GM12801 (cell line): Measurements from ENCODE around the gene MVD.

ENCODE experiments used
- CTCF ChIP-seq: IDR thresholded peaks from one replicate; pipeline ENCODE4 v1.5.1; 2011; ENCODE audit warnings: control low read depth; ENCODE audit not compliant: insufficient read length; ENCODE audit errors: extremely low read depth

MVD gene

DNA sequence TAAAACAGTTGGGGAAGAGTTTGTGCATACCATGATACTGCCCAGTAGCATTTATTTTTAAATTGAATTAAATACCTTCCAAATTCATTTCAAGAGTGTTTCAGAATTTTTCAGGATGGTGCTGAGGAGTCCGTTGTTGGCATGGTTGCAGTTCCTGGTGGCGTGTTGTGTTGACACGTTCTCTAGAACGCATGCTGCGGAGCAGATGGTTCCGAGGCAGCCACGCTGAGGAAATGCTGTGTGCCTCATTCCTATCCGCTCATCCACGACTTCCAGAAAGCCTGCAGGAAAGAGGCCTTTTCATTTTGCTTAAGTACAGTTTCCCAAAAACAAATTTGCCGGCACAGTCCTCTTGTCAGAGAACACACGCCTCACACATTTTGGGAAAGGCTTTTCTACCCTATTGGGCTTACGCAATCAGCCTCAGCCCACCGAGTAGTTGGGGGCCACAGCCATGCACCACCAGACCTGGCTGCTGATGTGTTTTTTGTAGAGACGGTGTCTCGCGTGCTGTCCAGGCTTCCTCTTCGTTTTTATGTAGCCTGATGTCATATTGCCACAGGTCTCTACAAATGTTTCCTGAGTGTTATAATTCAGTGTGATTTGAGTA lies 56.6 kb downstream of the MVD start:
- TF ChIP-seq CTCF: no peak

DNA sequence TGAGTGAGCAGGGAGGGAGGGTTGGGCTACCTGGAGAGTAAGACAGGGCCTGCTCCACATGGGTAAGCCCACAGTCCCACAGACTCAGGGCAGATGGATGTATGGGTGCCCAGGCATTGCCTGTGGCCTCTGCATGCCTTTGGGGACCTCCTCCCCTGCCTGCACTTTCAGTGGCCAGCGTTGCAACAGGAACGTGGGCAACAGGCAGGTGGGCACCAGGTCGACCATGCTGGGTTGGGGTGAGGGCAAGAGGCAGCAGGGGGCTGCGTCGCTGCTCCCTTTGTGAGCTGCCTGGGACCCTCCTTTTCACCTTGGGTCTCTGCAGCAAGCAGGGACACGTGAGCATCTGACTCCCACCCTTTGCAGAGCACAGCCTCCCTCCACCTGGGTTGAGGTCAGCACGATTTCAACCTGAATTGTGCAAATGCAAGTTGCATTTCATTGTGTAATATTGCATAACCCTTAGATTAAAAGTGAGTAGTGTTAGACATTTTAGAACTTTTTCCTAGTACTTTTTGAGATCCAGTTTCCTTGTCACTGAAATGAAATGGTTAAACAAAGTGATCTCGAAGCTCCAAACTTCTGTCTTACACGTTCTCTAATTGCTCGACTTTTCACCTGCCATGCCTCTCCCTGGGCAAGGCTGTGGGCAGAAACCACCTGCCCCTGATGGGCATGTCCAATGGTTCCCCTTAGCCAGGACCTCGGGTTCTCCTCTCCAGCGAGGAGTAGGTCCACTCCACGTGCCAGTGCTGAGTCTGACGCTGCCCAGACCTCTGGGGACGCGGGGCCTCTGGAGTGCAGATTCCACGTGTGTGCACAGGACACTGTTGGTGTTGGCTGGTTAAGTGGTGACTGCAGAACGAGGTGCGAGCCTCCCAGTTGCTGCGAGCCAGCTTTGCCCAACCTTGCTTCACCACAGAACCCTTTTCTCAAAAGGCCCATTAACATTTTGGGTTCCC lies 57.4 kb downstream of the MVD start:
- no peak for TF ChIP-seq CTCF

GRCh38 chr16:88602091-88602490 lies 60.8 kb downstream of the MVD start:
- no peak for TF ChIP-seq CTCF
